Cardiac fibroblast (primary cell): ENCODE results near the gene SMYD3.
A peak's percentile ranks its signal among the peaks of the same experiment; 100 is the strongest.

Source experiments
- DNase-seq, 2 donors: peaks; one replicate each; pipeline versions ENCODE4 v3.0.0 to v3.0.0-alpha.2; 2010; ENCODE audit warnings: low read depth in 2 of 2
- H3K4me3 ChIP-seq, 2 donors: replicated peaks in 1 of 2; 1 replicate in 1 of 2; 2 replicates in 1 of 2; pipeline ENCODE4 v1.5.1; 2011; ENCODE audit warnings: low read depth in 2 of 2, low read length in 2 of 2, mild to moderate bottlenecking in 2 of 2, moderate library complexity in 1 of 2
- CTCF ChIP-seq: IDR thresholded peaks from one replicate; pipeline ENCODE4 v1.5.1; 2011; ENCODE audit warnings: low read depth, mild to moderate bottlenecking, low read length, inconsistent platforms

SMYD3 gene

GRCh38 chr1:246160374-246160773, 346.7 kb downstream of the SMYD3 start:
- no peak overlapping the region for H3K4me3 ChIP-seq
- TF ChIP-seq CTCF: no peak
- no peak for DNase-seq

GRCh38 chr1:246159279-246160227, 347.5 kb downstream of the SMYD3 start:
- TF ChIP-seq CTCF: no peak
- no peak for DNase-seq

GRCh38 chr1:246158131-246158530, 348.9 kb downstream of the SMYD3 start:
- no peak for TF ChIP-seq CTCF
- DNase-seq: no peak
- H3K4me3 ChIP-seq: no peak overlapping the region

More at GRCh38 chr1:246159279-246160227, 347.5 kb downstream of the SMYD3 start:
- H3K4me3 ChIP-seq: no peak overlapping the region

- no peak overlapping the region for H3K4me3 ChIP-seq
- no peak for TF ChIP-seq CTCF
- no peak for DNase-seq
Measured at GRCh38 chr1:246157516-246157915, 349.6 kb downstream of the SMYD3 start.

- TF ChIP-seq CTCF: no peak
- H3K4me3 ChIP-seq: no peak overlapping the region
- DNase-seq: no peak
Measured at GRCh38 chr1:246156847-246157246, 350.2 kb downstream of the SMYD3 start.

GRCh38 chr1:246155923-246156322, 351.2 kb downstream of the SMYD3 start:
- TF ChIP-seq CTCF: no peak
- DNase-seq: peak; percentile 46 to 56
- H3K4me3 ChIP-seq: no peak overlapping the region
